SK-N-SH treated with all-trans-retinoic acid at 6 μM for 48 hours (cell line): ENCODE results near the gene PCP4L1.

Experiments used
- ATAC-seq: fragments of 200-7000 bp; cut with Tn5 transposase; 3 replicates; pipeline ENCODE4 v1.9.1; 2020; ENCODE audit warnings: mild to moderate bottlenecking, moderate library complexity
- ARNTL ChIP-seq: fragments of 450-650 bp; formaldehyde crosslinking; IDR thresholded peaks from 2 replicates; pipeline ENCODE4 v1.5.0; 2020; ENCODE audit warnings: low read depth, mild to moderate bottlenecking, moderate library complexity, borderline replicate concordance
- BACH2 ChIP-seq: fragments of 250-450 bp; sonication (Bioruptor Pico); IDR thresholded peaks from 2 replicates; pipeline ENCODE4 v1.9.0; 2021; ENCODE audit warnings: mild to moderate bottlenecking, borderline replicate concordance
- CREB5 ChIP-seq: fragments of 250-450 bp; sonication (Bioruptor Pico); IDR thresholded peaks from 2 replicates; pipeline ENCODE4 v1.5.1; 2020; ENCODE audit warnings: low read depth, mild to moderate bottlenecking, moderate library complexity
- CSRNP3 ChIP-seq: fragments of 250-450 bp; sonication (Bioruptor Pico); IDR thresholded peaks from 2 replicates; pipeline ENCODE4 v1.5.1; 2021; ENCODE audit warnings: mild to moderate bottlenecking, moderate library complexity
- ESRRG ChIP-seq: fragments of 250-450 bp; sonication (Bioruptor Pico); IDR thresholded peaks from 2 replicates; pipeline ENCODE4 v1.6.1; 2021; ENCODE audit warnings: mild to moderate bottlenecking
- GLIS3 ChIP-seq: fragments of 250-450 bp; sonication (Bioruptor Pico); IDR thresholded peaks from 2 replicates; pipeline ENCODE4 v1.5.0; 2020; ENCODE audit warnings: mild to moderate bottlenecking, moderate library complexity
- ISL1 ChIP-seq: fragments of 250-450 bp; sonication (Bioruptor Pico); IDR thresholded peaks from 2 replicates; pipeline ENCODE4 v2.1.2; 2022; ENCODE audit warnings: mild to moderate bottlenecking, moderate library complexity
- OSR1 ChIP-seq: fragments of 250-450 bp; sonication (Bioruptor Pico); IDR thresholded peaks from 2 replicates; pipeline ENCODE4 v1.8.0; 2022; ENCODE audit warnings: moderate library complexity, mild to moderate bottlenecking, inconsistent platforms
- PATZ1 ChIP-seq: fragments of 250-450 bp; sonication (Bioruptor Pico); IDR thresholded peaks from 2 replicates; pipeline ENCODE4 v1.8.0; 2020; ENCODE audit warnings: mild to moderate bottlenecking, moderate library complexity, borderline replicate concordance
- POU6F1 ChIP-seq: fragments of 250-450 bp; sonication (Bioruptor Pico); IDR thresholded peaks from 2 replicates; pipeline ENCODE4 v1.8.0; 2021; ENCODE audit warnings: low read depth, mild to moderate bottlenecking, moderate library complexity, borderline replicate concordance
- PPARA ChIP-seq: fragments of 250-450 bp; sonication (Bioruptor Pico); IDR thresholded peaks from 2 replicates; pipeline ENCODE4 v1.5.0; 2020; ENCODE audit warnings: mild to moderate bottlenecking, borderline replicate concordance
- SNAI2 ChIP-seq: fragments of 250-450 bp; sonication (Bioruptor Pico); IDR thresholded peaks from 2 replicates; pipeline ENCODE4 v1.5.0; 2020; ENCODE audit warnings: mild to moderate bottlenecking, moderate library complexity
- TCF4 ChIP-seq: fragments of 250-450 bp; sonication (Bioruptor Pico); IDR thresholded peaks from 2 replicates; pipeline ENCODE4 v1.8.0; 2021; ENCODE audit warnings: mild to moderate bottlenecking, moderate library complexity, borderline replicate concordance
- TSHZ2 ChIP-seq: fragments of 250-450 bp; sonication (Bioruptor Pico); IDR thresholded peaks from 2 replicates; pipeline ENCODE4 v1.5.0; 2020; ENCODE audit warnings: mild to moderate bottlenecking, moderate library complexity
- ZC3H10 ChIP-seq: fragments of 250-450 bp; sonication (Bioruptor Pico); IDR thresholded peaks from 2 replicates; pipeline ENCODE4 v1.5.1; 2021; ENCODE audit warnings: mild to moderate bottlenecking, moderate library complexity
- ZFP3 ChIP-seq: fragments of 250-450 bp; sonication (Bioruptor Pico); IDR thresholded peaks from 2 replicates; pipeline ENCODE4 v1.5.0; 2020; ENCODE audit warnings: mild to moderate bottlenecking, moderate library complexity
- ZFP30 ChIP-seq: fragments of 450-650 bp; formaldehyde crosslinking; IDR thresholded peaks from 2 replicates; pipeline ENCODE4 v1.5.0; 2022; ENCODE audit warnings: mild to moderate bottlenecking, moderate library complexity
- ZNF565 ChIP-seq: fragments of 450-650 bp; formaldehyde crosslinking; conservative IDR thresholded peaks from 2 replicates; pipeline ENCODE4 v1.5.0; 2020; ENCODE audit warnings: low read depth, mild to moderate bottlenecking, moderate library complexity
- ZNF70 ChIP-seq: fragments of 450-650 bp; formaldehyde crosslinking; IDR thresholded peaks from 2 replicates; pipeline ENCODE4 v1.5.0; 2020; ENCODE audit warnings: mild to moderate bottlenecking, moderate library complexity

The PCP4L1 gene

GRCh38 chr1:161226759-161227158, 31.8 kb upstream of the PCP4L1 start:
- no peak for ATAC-seq
- TF ChIP-seq CSRNP3 (CRISPR knock-in tag) (no peak), ZNF70 (no peak), PATZ1 (no peak), ISL1 (CRISPR knock-in tag) (no peak), BACH2 (no peak), SNAI2 (no peak), GLIS3 (no peak)
- TF ChIP-seq, all 23 proteins: peak for 0

- peak; percentile 64 for ATAC-seq
Observed at GRCh38 chr1:161227196-161227871, 31.2 kb upstream of the PCP4L1 start.

GRCh38 chr1:161228032-161228431, 30.5 kb upstream of the PCP4L1 start:
- no peak for ATAC-seq
- no peak for TF ChIP-seq CREB5 (CRISPR knock-in tag)
- no peak for TF ChIP-seq TCF4
- TF ChIP-seq OSR1 (CRISPR knock-in tag) = no peak
- TF ChIP-seq ARNTL (CRISPR knock-in tag) = no peak
- no peak for TF ChIP-seq ESRRG (CRISPR knock-in tag)
- no peak for TF ChIP-seq PPARA (CRISPR knock-in tag)
- TF ChIP-seq ZFP3 (CRISPR knock-in tag) = no peak
- no peak for TF ChIP-seq ZNF565 (CRISPR knock-in tag)
- no peak for TF ChIP-seq GLIS3
- TF ChIP-seq ZNF70 = no peak

More at GRCh38 chr1:161227196-161227871, 31.2 kb upstream of the PCP4L1 start:
- TF ChIP-seq CREB5 (CRISPR knock-in tag) (no peak), ZNF565 (CRISPR knock-in tag) (no peak), POU6F1 (no peak), GLIS3 (no peak)

GRCh38 chr1:161229896-161230295, 28.6 kb upstream of the PCP4L1 start:
- TF ChIP-seq ZC3H10 (CRISPR knock-in tag) = no peak
- no peak for TF ChIP-seq SNAI2
- TF ChIP-seq ZNF565 (CRISPR knock-in tag) = no peak
- no peak for TF ChIP-seq CREB5 (CRISPR knock-in tag)
- TF ChIP-seq OSR1 (CRISPR knock-in tag) = no peak
- no peak for TF ChIP-seq ZFP30 (CRISPR knock-in tag)
- no peak for TF ChIP-seq TCF4
- no peak for TF ChIP-seq PPARA (CRISPR knock-in tag)
- no peak for TF ChIP-seq ZFP3 (CRISPR knock-in tag)
- TF ChIP-seq CSRNP3 (CRISPR knock-in tag) = no peak
- TF ChIP-seq TSHZ2 (CRISPR knock-in tag) = no peak
- ATAC-seq = no peak
